ENCODE data around the gene NUCKS1. TPM values are rescaled to one million over a fixed set of nuclear protein-coding genes. Genes with fewer than 3 reads are reported as not detected.

NUCKS1 gene
- total and polyA plus RNA-seq, 2 of the 13 experiments (the other 11 are each of a cell fraction or from before 2014, with no cell fraction given): 35.5 to 117 TPM

DNA sequence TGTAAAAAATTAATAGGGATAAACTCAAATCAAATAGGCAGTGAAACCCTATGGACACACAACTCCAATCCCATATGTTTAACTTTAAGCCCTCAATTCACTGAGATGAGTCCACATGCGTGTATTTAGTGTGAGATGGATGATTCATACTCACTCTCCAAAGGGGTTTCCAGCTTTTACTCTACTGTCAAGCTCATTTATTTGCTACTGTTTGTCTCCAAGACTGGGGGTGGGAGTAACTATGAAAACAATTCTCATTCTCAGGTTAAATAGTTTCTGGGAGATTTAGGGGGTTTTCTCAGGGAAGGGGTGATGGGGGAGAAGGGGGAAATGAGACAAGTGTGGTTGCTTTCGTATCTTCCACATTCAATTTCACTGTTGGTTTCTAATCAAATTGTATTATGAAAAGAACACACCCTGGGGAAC, 22.6 kb upstream of the NUCKS1 start:
- intact Hi-C loops (cut with micrococcal nuclease; ENCODE audit: unreplicated experiment): no loop called here
- no peak overlapping the region for H3K27ac ChIP-seq (ENCODE audit: extremely low read length, insufficient read depth, low read length)
- no peak overlapping the region for H3K4me2 ChIP-seq (ENCODE audit: low read depth, low read length)
- ATAC-seq (no peak), DNase-seq (ENCODE audit: low spot score) (no peak), FAIRE-seq (no peak)
- no peaks in the 10 kb centered on the region for H4K20me1 ChIP-seq (ENCODE audit: insufficient read depth, low read length)
- peaks cover 0 to 8% of the 10 kb centered on the region in 2 experiments; a peak in 2 of 5 replicates for H3K27me3 ChIP-seq (ENCODE audit: control insufficient read depth in 1 of 2, insufficient read depth in 2 of 2, low read length in 2 of 2)
- ChIA-PET CTCF (ENCODE audit: low intra/inter-chr PET ratio, low total read pairs) (no interaction called here), POLR2A (interaction anchor here (3.5 kb wide), 1 partner anchor 23 kb away, joined by 21 read pairs; the partner anchor contains the start of gene NUCKS1)
- H3K4me1 ChIP-seq (ENCODE audit: insufficient read depth, low read length): peaks cover 22% of the 10 kb centered on the region
- no peak overlapping the region for H3K4me3 ChIP-seq (replicated peaks in 1 of 3; ENCODE audit: insufficient read depth in 1 of 3, low read depth in 2 of 3, low read length in 3 of 3)
- H3K36me3 ChIP-seq (replicated peaks in 1 of 2; ENCODE audit: control insufficient read depth in 1 of 2, insufficient read depth in 2 of 2, low read length in 2 of 2): no peaks in the 10 kb centered on the region
- no peak overlapping the region for H2AFZ ChIP-seq (ENCODE audit: low read length)
- no peaks in the 10 kb centered on the region for H3K9me3 ChIP-seq (ENCODE audit: low read length)
- H3K79me2 ChIP-seq (ENCODE audit: insufficient read depth, low read length): no peaks in the 10 kb centered on the region
- in situ Hi-C loops (cut with HindIII; ENCODE audit: extremely low pct_ligation_motif_present, low pct_unique_long_range_greater_than_20kb): no loop called here
- TF ChIP-seq ZNF343 (CRISPR knock-in tag; IDR thresholded peaks at IDR 0.05) (no peak), PHF21A (CRISPR knock-in tag; IDR thresholded peaks at IDR 0.05) (no peak), ZNF878 (CRISPR knock-in tag; IDR thresholded peaks at IDR 0.05) (no peak), AGO1 (IDR thresholded peaks at IDR 0.05; ENCODE audit: low read depth, low read length, poor library complexity, severe bottlenecking) (no peak), ATF4 (CRISPR knock-in tag; IDR thresholded peaks at IDR 0.05) (no peak), CBFB (CRISPR knock-in tag; IDR thresholded peaks at IDR 0.05) (no peak), NR1H2 (CRISPR knock-in tag; IDR thresholded peaks at IDR 0.05; ENCODE audit: borderline replicate concordance, low read depth) (no peak), HDAC1 (CRISPR knock-in tag; IDR thresholded peaks at IDR 0.05) (no peak)
- no peak overlapping the region for H3K9ac ChIP-seq (ENCODE audit: insufficient read depth, low read depth, low read length)
- no TSS peak for BruUV-seq (replicated peaks)
- WGBS (ENCODE audit: low lambda C conversion rate): 94% methylated on average over 2 of the region's 2 CpGs

- intact Hi-C loops (cut with micrococcal nuclease; ENCODE audit: unreplicated experiment): no loop called here
- Histone ChIP-seq H3K4me2 (ENCODE audit: low read depth, low read length) (no peak overlapping the region), H3K27ac (ENCODE audit: extremely low read length, insufficient read depth, low read length) (no peak overlapping the region), H3K4me3 (replicated peaks in 1 of 3; ENCODE audit: insufficient read depth in 1 of 3, low read depth in 2 of 3, low read length in 3 of 3) (no peak overlapping the region), H2AFZ (ENCODE audit: low read length) (no peak overlapping the region), H3K9ac (ENCODE audit: insufficient read depth, low read depth, low read length) (no peak overlapping the region), H3K9me3 (ENCODE audit: low read length) (no peaks in the 10 kb centered on the region), H4K20me1 (ENCODE audit: insufficient read depth, low read length) (no peaks in the 10 kb centered on the region), H3K79me2 (ENCODE audit: insufficient read depth, low read length) (no peaks in the 10 kb centered on the region), H3K36me3 (replicated peaks in 1 of 2; ENCODE audit: control insufficient read depth in 1 of 2, insufficient read depth in 2 of 2, low read length in 2 of 2) (no peaks in the 10 kb centered on the region), H3K4me1 (ENCODE audit: insufficient read depth, low read length) (peaks cover 19% of the 10 kb centered on the region), H3K27me3 (ENCODE audit: control insufficient read depth in 1 of 2, insufficient read depth in 2 of 2, low read length in 2 of 2) (no peaks in the 10 kb centered on the region; a peak in 1 of 5 replicates)
- DNase-seq (ENCODE audit: low spot score) (no peak), FAIRE-seq (no peak), ATAC-seq (no peak)
- BruUV-seq (replicated peaks): no TSS peak
- TF ChIP-seq ZNF331 (CRISPR knock-in tag; IDR thresholded peaks at IDR 0.05): no peak
- no peak for TF ChIP-seq ZNF878 (CRISPR knock-in tag; IDR thresholded peaks at IDR 0.05)
- TF ChIP-seq MAF1 (CRISPR knock-in tag; IDR thresholded peaks at IDR 0.05; ENCODE audit: borderline replicate concordance): no peak
- TF ChIP-seq ELF4 (CRISPR knock-in tag; IDR thresholded peaks at IDR 0.05; ENCODE audit: borderline replicate concordance): no peak
- TF ChIP-seq MIXL1 (CRISPR knock-in tag; IDR thresholded peaks at IDR 0.05): no peak
- 90% methylated on average over 4 of the region's 4 CpGs for WGBS (ENCODE audit: low lambda C conversion rate)
- in situ Hi-C loops (cut with HindIII; ENCODE audit: extremely low pct_ligation_motif_present, low pct_unique_long_range_greater_than_20kb): no loop called here
- CTCF ChIA-PET (ENCODE audit: low intra/inter-chr PET ratio, low total read pairs): no interaction called here
- POLR2A ChIA-PET: no interaction called here
Measured at GRCh38 chr1:205770618-205771017, 20.6 kb upstream of the NUCKS1 start.

Data from HepG2 (cell line).